ENCODE measurements around the gene ELF5.

ELF5 gene

DNA sequence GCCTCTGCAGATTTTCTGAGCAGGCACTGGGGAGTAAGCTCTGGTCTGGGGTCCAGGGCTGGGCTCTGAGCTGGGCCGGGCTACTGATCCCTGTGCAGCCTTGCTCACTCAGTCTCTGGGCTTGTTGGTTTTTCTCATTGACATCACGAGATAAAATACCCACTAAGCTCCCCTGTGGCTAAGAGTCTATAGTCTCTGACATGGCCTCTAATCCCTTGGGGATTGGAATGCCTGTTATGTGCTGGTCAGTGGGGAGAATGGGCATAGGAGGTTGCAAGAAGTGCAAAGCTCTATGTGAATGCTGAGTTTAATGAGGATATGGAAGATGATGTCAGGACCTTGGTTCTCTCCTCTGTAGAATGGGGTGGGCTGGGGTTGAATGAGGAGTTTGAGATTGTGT is 23.3 kb downstream of the ELF5 start:
- Histone ChIP-seq H3K9ac (ENCODE audit: low read length) (no peak overlapping the region), H2BK120ac (ENCODE audit: low read depth, low read length) (no peak overlapping the region), H3K4me1 (ENCODE audit: control insufficient read depth, insufficient read depth, low read depth, low read length) (no peaks in the 10 kb centered on the region), H3K36me3 (ENCODE audit: control insufficient read depth in 1 of 2, insufficient read depth in 2 of 2, low read depth in 1 of 2, low read length in 2 of 2) (no peaks in the 10 kb centered on the region), H2AFZ (ENCODE audit: low read depth, low read length) (no peak overlapping the region), H2BK12ac (ENCODE audit: low read length in 2 of 2) (no peak overlapping the region), H3K27ac (ENCODE audit: low read length, poor library complexity, severe bottlenecking) (no peak overlapping the region), H3K27me3 (ENCODE audit: control insufficient read depth in 1 of 2, insufficient read depth in 1 of 2, low read length in 2 of 2) (peaks cover 19 to 33% of the 10 kb centered on the region in 2 experiments), H2AK5ac (ENCODE audit: low read length, severe bottlenecking) (no peak overlapping the region), H3K4ac (ENCODE audit: low read depth in 1 of 2, low read length in 2 of 2) (no peak overlapping the region), H2BK15ac (ENCODE audit: low read depth, poor library complexity, severe bottlenecking) (no peak overlapping the region), H4K91ac (ENCODE audit: low read length) (no peak overlapping the region), H3K23ac (ENCODE audit: low read length in 2 of 2) (no peak overlapping the region), H2BK5ac (ENCODE audit: low read depth, low read length, poor library complexity, severe bottlenecking) (no peak overlapping the region), H3K4me2 (ENCODE audit: low read length, poor library complexity, severe bottlenecking) (no peak overlapping the region), H3K14ac (ENCODE audit: low read length in 2 of 2) (no peak overlapping the region), H3K4me3 (ENCODE audit: insufficient read depth in 1 of 2, low read depth in 1 of 2, low read length in 2 of 2) (no peak overlapping the region), H3K9me3 (ENCODE audit: control insufficient read depth, low read length) (no peaks in the 10 kb centered on the region), H4K8ac (ENCODE audit: low read length) (no peak overlapping the region), H3K18ac (ENCODE audit: low read depth in 1 of 2, low read length in 2 of 2) (no peak overlapping the region), H3K79me1 (replicated peaks; ENCODE audit: low read length, poor library complexity, severe bottlenecking) (no peaks in the 10 kb centered on the region)
- 80% methylated on average over 1 of the region's 2 CpGs for WGBS
- DNase-seq, result no peak

DNA sequence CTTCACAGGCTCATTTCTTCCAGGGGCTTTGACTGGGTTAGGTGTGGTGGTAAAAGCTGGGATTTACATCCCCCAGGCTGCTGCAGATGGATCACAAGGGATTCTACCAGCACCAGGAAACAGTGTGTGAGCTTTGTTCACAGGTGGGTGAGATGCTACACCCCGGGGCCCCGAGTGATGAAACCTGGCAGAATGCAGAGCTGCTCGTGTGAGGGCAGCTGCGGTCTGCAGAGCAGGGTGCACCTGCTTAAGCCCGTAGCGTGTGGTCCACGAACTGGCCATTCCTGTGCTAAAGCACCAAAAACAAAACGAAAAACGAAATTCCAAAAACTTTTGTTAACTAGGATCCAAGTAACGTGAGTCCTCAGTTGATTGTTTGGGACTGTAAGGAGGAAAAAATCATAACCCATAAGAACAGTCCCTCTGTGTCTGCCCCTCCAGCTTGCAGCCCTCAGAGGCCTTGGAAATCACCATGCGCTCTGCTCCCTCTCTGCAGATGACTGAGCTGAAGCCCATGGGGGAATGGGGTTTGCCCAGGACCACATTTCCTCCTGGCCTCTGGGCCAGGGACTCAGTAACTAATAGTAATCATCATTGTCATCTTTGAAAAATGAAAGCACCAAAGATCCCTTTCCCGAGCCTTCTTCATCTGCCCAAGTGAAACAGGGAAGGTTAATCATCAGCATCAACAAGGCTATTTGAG is 24.6 kb downstream of the ELF5 start:
- H3K4ac ChIP-seq (ENCODE audit: low read depth in 1 of 2, low read length in 2 of 2), result no peak overlapping the region
- no peak for DNase-seq
- H4K8ac ChIP-seq (ENCODE audit: low read length), result no peak overlapping the region
- H2BK15ac ChIP-seq (ENCODE audit: low read depth, poor library complexity, severe bottlenecking), result no peak overlapping the region
- no peak overlapping the region for H3K27ac ChIP-seq (ENCODE audit: low read length, poor library complexity, severe bottlenecking)
- H3K9ac ChIP-seq (ENCODE audit: low read length), result no peak overlapping the region
- H3K27me3 ChIP-seq (ENCODE audit: control insufficient read depth in 1 of 2, insufficient read depth in 1 of 2, low read length in 2 of 2), result peaks cover 12 to 22% of the 10 kb centered on the region in 2 experiments
- no peaks in the 10 kb centered on the region for H3K36me3 ChIP-seq (ENCODE audit: control insufficient read depth in 1 of 2, insufficient read depth in 2 of 2, low read depth in 1 of 2, low read length in 2 of 2)
- H2BK12ac ChIP-seq (ENCODE audit: low read length in 2 of 2), result no peak overlapping the region
- no peak overlapping the region for H2BK120ac ChIP-seq (ENCODE audit: low read depth, low read length)
- H3K4me3 ChIP-seq (ENCODE audit: insufficient read depth in 1 of 2, low read depth in 1 of 2, low read length in 2 of 2), result no peak overlapping the region
- no peak overlapping the region for H3K23ac ChIP-seq (ENCODE audit: low read length in 2 of 2)
- H3K4me1 ChIP-seq (ENCODE audit: control insufficient read depth, insufficient read depth, low read depth, low read length), result no peaks in the 10 kb centered on the region
- H2BK5ac ChIP-seq (ENCODE audit: low read depth, low read length, poor library complexity, severe bottlenecking), result no peak overlapping the region
- WGBS, result 82% methylated on average over 9 of the region's 12 CpGs
- no peak overlapping the region for H3K14ac ChIP-seq (ENCODE audit: low read length in 2 of 2)
- no peaks in the 10 kb centered on the region for H3K79me1 ChIP-seq (replicated peaks; ENCODE audit: low read length, poor library complexity, severe bottlenecking)
- no peak overlapping the region for H3K18ac ChIP-seq (ENCODE audit: low read depth in 1 of 2, low read length in 2 of 2)
- no peaks in the 10 kb centered on the region for H3K9me3 ChIP-seq (ENCODE audit: control insufficient read depth, low read length)
- H2AK5ac ChIP-seq (ENCODE audit: low read length, severe bottlenecking), result no peak overlapping the region
- H2AFZ ChIP-seq (ENCODE audit: low read depth, low read length), result no peak overlapping the region
- H4K91ac ChIP-seq (ENCODE audit: low read length), result no peak overlapping the region
- H3K4me2 ChIP-seq (ENCODE audit: low read length, poor library complexity, severe bottlenecking), result no peak overlapping the region

DNA sequence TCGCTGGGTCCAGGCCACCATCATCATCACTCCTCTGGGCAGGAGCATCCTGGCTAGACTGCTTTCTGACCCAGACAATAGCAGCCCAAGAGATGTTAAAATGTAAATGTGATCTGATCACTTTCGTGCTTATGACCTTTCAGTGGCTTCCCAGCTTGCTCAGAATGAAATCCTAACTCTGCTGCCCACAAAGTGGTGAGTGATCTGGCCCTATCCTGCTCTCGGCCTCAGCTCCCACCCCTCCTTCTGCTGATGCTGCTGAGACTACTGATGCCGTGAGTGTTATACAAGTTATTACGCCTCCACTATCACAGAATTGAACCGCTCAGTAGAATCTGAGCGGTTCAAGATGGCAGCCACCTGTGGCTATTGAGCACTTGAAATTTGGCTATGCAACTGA is 26.2 kb downstream of the ELF5 start:
- Histone ChIP-seq H3K4me3 (ENCODE audit: insufficient read depth in 1 of 2, low read depth in 1 of 2, low read length in 2 of 2) (no peak overlapping the region), H3K27ac (ENCODE audit: low read length, poor library complexity, severe bottlenecking) (no peak overlapping the region), H4K91ac (ENCODE audit: low read length) (no peak overlapping the region), H3K36me3 (ENCODE audit: control insufficient read depth in 1 of 2, insufficient read depth in 2 of 2, low read depth in 1 of 2, low read length in 2 of 2) (no peaks in the 10 kb centered on the region), H3K9me3 (ENCODE audit: control insufficient read depth, low read length) (no peaks in the 10 kb centered on the region), H3K9ac (ENCODE audit: low read length) (no peak overlapping the region), H2AFZ (ENCODE audit: low read depth, low read length) (no peak overlapping the region), H3K27me3 (ENCODE audit: control insufficient read depth in 1 of 2, insufficient read depth in 1 of 2, low read length in 2 of 2) (peaks cover 9 to 22% of the 10 kb centered on the region in 2 experiments), H2BK120ac (ENCODE audit: low read depth, low read length) (no peak overlapping the region), H3K4me2 (ENCODE audit: low read length, poor library complexity, severe bottlenecking) (no peak overlapping the region), H3K23ac (ENCODE audit: low read length in 2 of 2) (no peak overlapping the region), H3K14ac (ENCODE audit: low read length in 2 of 2) (no peak overlapping the region), H2AK5ac (ENCODE audit: low read length, severe bottlenecking) (no peak overlapping the region), H3K4me1 (ENCODE audit: control insufficient read depth, insufficient read depth, low read depth, low read length) (no peaks in the 10 kb centered on the region), H4K8ac (ENCODE audit: low read length) (no peak overlapping the region), H3K18ac (ENCODE audit: low read depth in 1 of 2, low read length in 2 of 2) (no peak overlapping the region), H3K4ac (ENCODE audit: low read depth in 1 of 2, low read length in 2 of 2) (no peak overlapping the region), H2BK5ac (ENCODE audit: low read depth, low read length, poor library complexity, severe bottlenecking) (no peak overlapping the region), H2BK15ac (ENCODE audit: low read depth, poor library complexity, severe bottlenecking) (no peak overlapping the region), H2BK12ac (ENCODE audit: low read length in 2 of 2) (no peak overlapping the region), H3K79me1 (replicated peaks; ENCODE audit: low read length, poor library complexity, severe bottlenecking) (no peaks in the 10 kb centered on the region)
- no peak for DNase-seq
- WGBS, result 70% methylated on average over 6 of the region's 7 CpGs

DNA sequence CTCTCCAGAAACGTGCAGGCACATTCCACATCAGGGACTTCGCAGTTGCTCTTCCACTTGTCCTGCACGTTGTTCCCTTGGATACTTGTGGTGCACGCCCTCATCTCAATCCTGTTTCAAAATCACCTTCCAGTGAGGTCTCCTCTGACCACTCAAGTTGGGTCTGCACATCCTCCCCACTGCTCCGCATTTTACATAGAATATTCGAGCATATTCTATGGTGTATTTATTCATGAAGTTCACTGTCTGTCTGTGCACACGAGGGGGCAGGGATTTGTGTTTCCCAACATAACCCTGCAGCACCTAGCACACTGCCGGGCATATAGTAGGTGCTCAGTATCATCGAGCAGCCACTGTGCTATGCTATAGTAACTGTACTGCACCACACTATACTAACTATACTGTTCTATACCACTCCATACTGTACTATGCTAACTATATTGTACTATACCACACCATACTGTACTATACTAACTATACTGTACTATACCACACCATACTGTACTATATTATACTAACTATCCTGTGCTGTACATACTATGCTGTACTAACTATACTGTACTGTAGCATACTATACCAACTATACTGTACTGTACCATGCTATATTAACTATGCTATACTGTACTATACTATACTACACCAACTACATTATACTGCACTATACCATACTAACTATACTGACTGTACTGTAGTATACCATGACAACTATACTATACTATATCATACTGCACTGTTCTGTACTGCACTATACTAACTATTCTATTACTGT is 30.3 kb downstream of the ELF5 start:
- no peak for DNase-seq
- Histone ChIP-seq H3K4me1 (ENCODE audit: control insufficient read depth, insufficient read depth, low read depth, low read length) (no peaks in the 10 kb centered on the region), H3K23ac (ENCODE audit: low read length in 2 of 2) (no peak overlapping the region), H2AK5ac (ENCODE audit: low read length, severe bottlenecking) (no peak overlapping the region), H2AFZ (ENCODE audit: low read depth, low read length) (no peak overlapping the region), H2BK15ac (ENCODE audit: low read depth, poor library complexity, severe bottlenecking) (no peak overlapping the region), H3K4ac (ENCODE audit: low read depth in 1 of 2, low read length in 2 of 2) (no peak overlapping the region), H3K4me2 (ENCODE audit: low read length, poor library complexity, severe bottlenecking) (no peak overlapping the region), H2BK120ac (ENCODE audit: low read depth, low read length) (no peak overlapping the region), H4K8ac (ENCODE audit: low read length) (no peak overlapping the region), H3K27me3 (ENCODE audit: control insufficient read depth in 1 of 2, insufficient read depth in 1 of 2, low read length in 2 of 2) (peaks cover 7 to 24% of the 10 kb centered on the region in 2 experiments), H3K27ac (ENCODE audit: low read length, poor library complexity, severe bottlenecking) (no peak overlapping the region), H3K9ac (ENCODE audit: low read length) (no peak overlapping the region), H4K91ac (ENCODE audit: low read length) (no peak overlapping the region), H3K18ac (ENCODE audit: low read depth in 1 of 2, low read length in 2 of 2) (no peak overlapping the region), H3K36me3 (ENCODE audit: control insufficient read depth in 1 of 2, insufficient read depth in 2 of 2, low read depth in 1 of 2, low read length in 2 of 2) (no peaks in the 10 kb centered on the region), H3K14ac (ENCODE audit: low read length in 2 of 2) (no peak overlapping the region), H3K9me3 (ENCODE audit: control insufficient read depth, low read length) (no peaks in the 10 kb centered on the region), H3K79me1 (replicated peaks; ENCODE audit: low read length, poor library complexity, severe bottlenecking) (no peaks in the 10 kb centered on the region), H2BK12ac (ENCODE audit: low read length in 2 of 2) (no peak overlapping the region), H3K4me3 (ENCODE audit: insufficient read depth in 1 of 2, low read depth in 1 of 2, low read length in 2 of 2) (no peak overlapping the region), H2BK5ac (ENCODE audit: low read depth, low read length, poor library complexity, severe bottlenecking) (no peak overlapping the region)
- WGBS, result 71% methylated on average over 8 of the region's 9 CpGs

All from mesenchymal stem cell (in vitro differentiated cells and primary cell).